DMS79 (cell line): Measurements from ENCODE around the gene POU4F3.

Experiments used
- DNase-seq: peaks from one replicate; lab custom pipeline; 2025; lab: John Stamatoyannopoulos, UW

The POU4F3 gene

DNA sequence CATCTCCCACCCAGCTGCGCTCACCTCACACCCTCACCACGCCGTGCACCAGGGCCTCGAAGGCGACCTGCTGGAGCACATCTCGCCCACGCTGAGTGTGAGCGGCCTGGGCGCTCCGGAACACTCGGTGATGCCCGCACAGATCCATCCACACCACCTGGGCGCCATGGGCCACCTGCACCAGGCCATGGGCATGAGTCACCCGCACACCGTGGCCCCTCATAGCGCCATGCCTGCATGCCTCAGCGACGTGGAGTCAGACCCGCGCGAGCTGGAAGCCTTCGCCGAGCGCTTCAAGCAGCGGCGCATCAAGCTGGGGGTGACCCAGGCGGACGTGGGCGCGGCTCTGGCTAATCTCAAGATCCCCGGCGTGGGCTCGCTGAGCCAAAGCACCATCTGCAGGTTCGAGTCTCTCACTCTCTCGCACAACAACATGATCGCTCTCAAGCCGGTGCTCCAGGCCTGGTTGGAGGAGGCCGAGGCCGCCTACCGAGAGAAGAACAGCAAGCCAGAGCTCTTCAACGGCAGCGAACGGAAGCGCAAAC lies 1.1 kb downstream of the POU4F3 start:
- no peak for DNase-seq

- no peak for DNase-seq
These were observed 1.8 kb downstream of the POU4F3 start for GRCh38 chr5:146340260-146341081.

GRCh38 chr5:146341854-146342253 lies 3.2 kb downstream of the POU4F3 start:
- DNase-seq: no peak

- no peak for DNase-seq
These were observed 3.9 kb downstream of the POU4F3 start for GRCh38 chr5:146342519-146342881.

GRCh38 chr5:146342882-146343865 lies 4.5 kb downstream of the POU4F3 start:
- DNase-seq: no peak

DNA sequence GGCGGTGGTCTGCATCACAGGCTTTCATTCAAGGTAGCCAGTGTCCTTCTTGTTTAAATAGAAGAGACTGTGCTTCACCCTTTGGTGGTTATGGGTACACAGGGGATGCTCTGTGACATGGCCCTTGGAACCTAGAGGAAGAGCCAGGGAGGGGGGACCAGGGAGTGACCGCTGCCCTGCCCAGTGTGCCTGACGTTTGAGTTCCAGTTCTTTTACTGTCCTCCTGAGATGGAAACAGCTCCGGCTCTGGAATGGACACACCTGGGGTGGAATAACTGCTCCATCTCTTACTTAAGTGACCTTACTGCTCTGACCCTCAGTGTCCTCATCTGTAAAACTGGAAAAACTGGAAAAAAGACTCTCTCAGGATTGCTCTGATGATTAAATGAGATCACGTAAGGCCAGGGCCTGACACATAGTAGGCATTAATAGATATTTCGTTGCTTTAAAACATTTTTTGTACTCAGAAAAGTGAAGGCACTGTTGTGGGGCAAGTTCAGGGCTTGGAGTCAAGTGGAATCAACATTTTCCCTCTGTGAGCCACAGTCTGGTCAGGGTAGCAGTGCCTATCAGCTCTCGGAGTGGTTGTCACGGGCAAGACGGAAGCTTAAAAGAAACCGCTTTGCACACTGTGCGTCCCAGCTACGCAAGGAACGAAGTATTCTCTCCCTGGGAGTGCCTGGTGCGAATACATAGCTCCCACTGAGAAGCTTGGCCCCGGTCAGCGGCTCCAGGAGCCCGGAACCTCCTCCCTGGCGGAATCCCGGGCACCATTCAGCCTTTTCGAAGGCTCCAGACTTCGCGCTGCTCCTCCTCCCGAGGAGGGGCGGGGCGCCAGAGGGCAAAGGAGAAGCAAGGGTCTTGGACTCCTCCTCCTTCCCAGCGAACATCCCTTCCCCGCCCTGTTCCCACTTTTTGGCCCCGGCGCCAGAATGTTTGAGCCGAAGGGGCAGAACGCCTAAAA lies 5.8 kb downstream of the POU4F3 start:
- DNase-seq: no peak

GRCh38 chr5:146345240-146345577 lies 6.6 kb downstream of the POU4F3 start:
- DNase-seq: no peak

GRCh38 chr5:146345578-146346366 lies 7.1 kb downstream of the POU4F3 start:
- no peak for DNase-seq

GRCh38 chr5:146357126-146357525 lies 18.5 kb downstream of the POU4F3 start:
- no peak for DNase-seq

DNA sequence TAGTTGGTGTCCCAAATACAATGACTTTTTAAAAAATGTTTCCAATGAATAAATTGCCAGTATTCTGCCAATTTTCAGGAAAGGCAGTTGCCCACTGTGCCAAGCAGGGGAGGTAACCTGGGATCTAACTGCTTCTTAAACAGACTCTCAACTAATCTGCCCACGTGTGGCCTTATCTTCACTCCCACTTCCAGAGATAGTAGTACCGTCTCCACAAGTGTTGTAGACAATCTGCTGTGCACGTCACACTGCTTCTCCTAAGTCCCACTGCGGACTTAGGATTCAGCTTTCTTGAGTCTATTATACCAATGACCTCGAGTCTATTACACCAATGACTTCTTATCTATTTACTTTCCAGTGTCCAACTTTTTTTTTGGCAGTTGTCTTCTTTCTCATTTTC lies 21.2 kb downstream of the POU4F3 start:
- DNase-seq: no peak

GRCh38 chr5:146363161-146363874 lies 24.7 kb downstream of the POU4F3 start:
- no peak for DNase-seq

DNA sequence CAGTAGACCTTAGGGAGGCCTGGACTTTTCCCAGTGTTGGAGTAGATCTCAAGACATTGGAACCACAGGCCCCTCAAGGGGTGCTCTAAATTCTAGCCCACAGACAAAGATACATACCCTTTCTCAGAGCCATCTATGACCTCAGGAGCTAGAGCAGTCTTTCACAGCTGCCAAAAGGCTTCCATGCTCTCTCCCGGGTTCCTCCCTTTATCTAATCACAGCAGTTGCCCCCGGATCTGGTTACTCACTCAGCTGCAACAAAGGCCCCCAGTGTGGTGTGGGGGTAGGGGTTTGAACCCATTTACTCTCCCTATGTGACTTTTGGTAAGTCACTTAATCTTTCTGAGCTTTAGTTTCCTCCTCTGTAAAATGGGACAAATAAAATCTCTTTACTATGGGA lies 27.0 kb downstream of the POU4F3 start:
- no peak for DNase-seq

- DNase-seq: no peak
These were observed 28.3 kb downstream of the POU4F3 start for GRCh38 chr5:146366904-146367303.

- DNase-seq: no peak
These were observed 29.5 kb downstream of the POU4F3 start for GRCh38 chr5:146368137-146368536.

DNA sequence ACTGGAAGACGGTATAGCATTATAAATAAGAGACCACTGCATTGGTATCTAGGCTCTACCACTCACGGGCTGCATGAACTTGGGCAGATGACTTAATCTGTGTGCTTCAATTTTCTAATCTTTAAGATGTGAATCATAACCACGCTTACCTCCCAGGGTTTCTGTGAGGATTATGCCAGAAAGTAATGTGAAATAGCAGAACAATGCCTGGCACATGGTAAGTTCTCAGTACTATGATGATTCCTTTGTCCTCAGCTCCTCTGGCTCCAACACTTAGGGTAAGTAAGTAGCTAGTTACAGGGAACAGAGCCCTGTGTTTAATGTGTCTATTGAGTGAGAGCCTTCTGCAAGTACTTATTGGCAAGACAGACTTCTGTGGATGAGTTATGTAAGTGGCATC lies 31.1 kb downstream of the POU4F3 start:
- peak; percentile 34 for DNase-seq

DNA sequence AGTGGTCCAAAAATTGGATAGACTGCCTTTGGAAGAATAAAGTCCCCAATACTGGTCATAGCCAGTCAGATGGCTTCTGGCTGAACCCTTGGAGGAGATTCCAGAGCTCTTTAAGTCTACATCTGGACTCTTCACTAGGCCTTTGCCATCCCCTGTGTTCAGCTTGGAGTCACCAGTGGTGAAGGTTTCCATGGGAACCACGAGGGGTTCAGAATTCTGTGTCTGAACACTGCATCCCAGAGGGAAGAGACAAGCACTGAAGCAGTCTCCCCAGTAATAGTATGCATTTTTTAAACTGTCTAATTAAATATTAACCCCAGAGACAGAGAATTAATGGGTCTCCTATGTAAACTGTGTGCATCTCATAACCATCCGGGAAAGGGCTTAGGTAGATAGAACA lies 38.2 kb downstream of the POU4F3 start:
- DNase-seq: no peak

- no peak for DNase-seq
These were observed 40.3 kb downstream of the POU4F3 start for GRCh38 chr5:146378986-146379385.

DNA sequence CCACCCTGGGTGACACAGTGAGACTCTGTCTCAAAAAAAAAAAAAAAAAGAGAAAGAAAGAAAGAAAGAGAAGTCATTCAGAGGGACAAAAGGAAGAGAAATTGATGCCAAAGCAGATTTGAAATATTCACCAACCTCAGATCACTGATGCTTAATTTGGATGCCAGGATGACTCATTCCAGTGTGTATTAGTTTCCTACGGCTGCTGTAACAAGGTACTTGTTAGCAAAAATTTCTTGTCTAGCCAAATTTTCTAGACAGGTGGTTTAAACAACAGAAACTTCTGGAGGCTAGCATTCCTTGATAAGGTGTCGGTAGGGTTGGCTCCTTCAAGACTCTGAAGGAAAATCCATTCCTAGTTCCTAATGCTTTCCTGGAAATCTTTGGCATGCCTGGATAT lies 42.1 kb downstream of the POU4F3 start:
- no peak for DNase-seq

- peak; percentile 44 for DNase-seq
These were observed 49.7 kb downstream of the POU4F3 start for GRCh38 chr5:146388386-146388785.

GRCh38 chr5:146390469-146390868 lies 51.8 kb downstream of the POU4F3 start:
- DNase-seq: no peak
